A549 (cell line): ENCODE data around the gene HIF1AN. TPM values are rescaled to one million over a fixed set of nuclear protein-coding genes. Genes with fewer than 3 reads are reported as not detected.
"Not testable (repeated sequence)": the region's sequence is repeated elsewhere in the genome, so short reads cannot be mapped to it uniquely, and the experiment has no call there.

Experiments used
- ATAC-seq, 2 experiments: fragments of 200-7000 bp in 1 of 2; fragments of >200 bp in 1 of 2; cut with Nextera tagmentation in 1 of 2; cut with Tn5 transposase in 1 of 2; 3 replicates each; pipeline versions ENCODE4 v1.8.0 to v1.9.1; 2018 to 2020; ENCODE audit warnings: mild to moderate bottlenecking in 1 of 2, moderate library complexity in 1 of 2
- CTCF ChIA-PET: fragments of 300-600 bp; sonication (Branson Sonifier 250); formaldehyde crosslinking; extraction: SDS; loops from one replicate; lab custom pipeline; 2021; ENCODE audit warnings: antibody characterized with exemption, inconsistent platforms; lab: Yijun Ruan, JAX
- POLR2A ChIA-PET: fragments of 350-600 bp; formaldehyde crosslinking; extraction: SDS; loops from one replicate; lab custom pipeline; 2021; ENCODE audit warnings: antibody characterized with exemption, inconsistent platforms; lab: Yijun Ruan, JAX
- DNase-seq, 2 experiments: peaks; one replicate each; pipeline versions ENCODE4 v3.0.0 to v3.0.0-alpha.2; 2011 to 2016; ENCODE audit warnings: low read depth in 1 of 2, low spot score in 1 of 2
- FAIRE-seq: peaks from 2 replicates; lab custom pipeline; 2011; peaks lifted over from hg19 to GRCh38; lab: Jason Lieb, UNC
- H3K27ac ChIP-seq, 2 experiments: fragments of >200 bp; sonication (Bioruptor Twin); formaldehyde crosslinking; 3 replicates each; pipeline ENCODE4 v1.5.1; 2016 to 2017
- H3K4me1 ChIP-seq: fragments of >200 bp; sonication (Bioruptor Twin); formaldehyde crosslinking; 3 replicates; pipeline ENCODE4 v1.6.1; 2016
- H3K4me2 ChIP-seq: fragments of >200 bp; sonication (Bioruptor Twin); formaldehyde crosslinking; 3 replicates; pipeline ENCODE4 v1.6.1; 2016
- H3K4me3 ChIP-seq: fragments of >200 bp; sonication (Bioruptor Twin); formaldehyde crosslinking; 3 replicates; pipeline ENCODE4 v1.5.1; 2016
- H3K9me3 ChIP-seq: fragments of >200 bp; sonication (Bioruptor Twin); formaldehyde crosslinking; 3 replicates; pipeline ENCODE4 v1.6.1; 2016
- ATOH8 ChIP-seq: fragments of 250-450 bp; sonication (Bioruptor Pico); IDR thresholded peaks from 2 replicates; pipeline ENCODE4 v1.5.0; 2020; ENCODE audit warnings: low read depth, mild to moderate bottlenecking, moderate library complexity
- CBX2 ChIP-seq: fragments of 200-600 bp; sonication (generic); IDR thresholded peaks from 2 replicates; pipeline ENCODE4 v1.6.1; 2016; ENCODE audit warnings: low read depth, mild to moderate bottlenecking, borderline replicate concordance
- CEBPB ChIP-seq, 2 experiments: fragments of >200 bp in 1 of 2; sonication (Bioruptor Twin) in 1 of 2; formaldehyde crosslinking in 1 of 2; IDR thresholded peaks; 2 replicates each; pipeline ENCODE4 v1.6.1; 2012 to 2016
- ESRRA ChIP-seq: fragments of 150-350 bp; IDR thresholded peaks from 2 replicates; pipeline ENCODE4 v1.6.1; 2014; ENCODE audit warnings: mild to moderate bottlenecking, low read length, borderline replicate concordance
- FOSB ChIP-seq: fragments of 250-450 bp; sonication (Bioruptor Pico); IDR thresholded peaks from 2 replicates; pipeline ENCODE4 v1.5.0; 2020; ENCODE audit warnings: mild to moderate bottlenecking, moderate library complexity
- HOXA7 ChIP-seq: fragments of 250-450 bp; sonication (Bioruptor Pico); IDR thresholded peaks from 2 replicates; pipeline ENCODE4 v1.5.0; 2020; ENCODE audit warnings: mild to moderate bottlenecking, moderate library complexity
- NFE2L2 ChIP-seq: fragments of 150-350 bp; conservative IDR thresholded peaks from 2 replicates; pipeline ENCODE4 v1.6.1; 2014; ENCODE audit warnings: low read length
- NPAS2 ChIP-seq: fragments of 250-450 bp; sonication (Bioruptor Pico); IDR thresholded peaks from 2 replicates; pipeline ENCODE4 v1.8.0; 2022; ENCODE audit warnings: mild to moderate bottlenecking, moderate library complexity, borderline replicate concordance
- RAD21 ChIP-seq, 2 experiments: fragments of >200 bp in 1 of 2; sonication (Bioruptor Twin) in 1 of 2; formaldehyde crosslinking in 1 of 2; IDR thresholded peaks in 1 of 2; conservative IDR thresholded peaks in 1 of 2; 2 replicates in 1 of 2; 3 replicates in 1 of 2; pipeline ENCODE4 v1.6.1; 2012 to 2018; ENCODE audit warnings: inconsistent platforms in 1 of 2
- RCOR1 ChIP-seq: fragments of 150-350 bp; IDR thresholded peaks from 2 replicates; pipeline ENCODE4 v1.6.1; 2014; ENCODE audit warnings: antibody characterized with exemption, low read length, low read depth
- SREBF2 ChIP-seq: fragments of 450-650 bp; IDR thresholded peaks from 2 replicates; pipeline ENCODE4 v1.6.1; 2014; ENCODE audit warnings: mild to moderate bottlenecking, moderate library complexity
- ZC3H11A ChIP-seq: fragments of 450-650 bp; IDR thresholded peaks from 2 replicates; pipeline ENCODE4 v1.6.1; 2014; ENCODE audit warnings: antibody characterized with exemption, mild to moderate bottlenecking
- ZNF302 ChIP-seq: fragments of 250-450 bp; sonication (Bioruptor Pico); IDR thresholded peaks from 2 replicates; pipeline ENCODE4 v1.9.0; 2021; ENCODE audit warnings: inconsistent platforms, mild to moderate bottlenecking, moderate library complexity
- WGBS: methylation state at CpG from one replicate; pipeline ENCODE4 v1.1.6; 2017; ENCODE audit errors: missing lambda C conversion rate; 5-methylcytosine and 5-hydroxymethylcytosine counted together
- polyA plus RNA-seq, 4 experiments: library from polyadenylated mRNA; depleted of rRNA in 3 of 4; stranded (reverse); fragments of >200 nt; fragmentation: RNase III in 1 of 4; extraction: RNeasy Plus Mini Kit Qiagen cat#74134 plus additional on column Dnase treatment in 1 of 4; gene quantifications; 2 replicates in 3 of 4; 3 replicates in 1 of 4; pipeline ENCODE4 v1.2.3, GENCODE V29; 2011 to 2017
- TF ChIP-seq, protein P1 (sequence below): fragments of 250-450 bp; sonication (Bioruptor Pico); IDR thresholded peaks from 2 replicates; pipeline ENCODE4 v1.5.0; 2021; ENCODE audit warnings: mild to moderate bottlenecking, moderate library complexity, borderline replicate concordance
- TF ChIP-seq, protein P2 (sequence below): fragments of >200 bp; sonication (Bioruptor Twin); formaldehyde crosslinking; IDR thresholded peaks from 3 replicates; pipeline ENCODE4 v1.6.1; 2016
- TF ChIP-seq, protein P3 (sequence below): IDR thresholded peaks from 2 replicates; pipeline ENCODE4 v1.6.1; 2012
- TF ChIP-seq, protein P4 (sequence below): fragments of >200 bp; sonication (Bioruptor Twin); formaldehyde crosslinking; IDR thresholded peaks from 3 replicates; pipeline ENCODE4 v1.5.1; 2016
- TF ChIP-seq, protein P5 (sequence below): fragments of 200-600 bp; sonication (generic); IDR thresholded peaks from 2 replicates; pipeline ENCODE4 v1.6.1; 2016; ENCODE audit warnings: antibody characterized with exemption, mild to moderate bottlenecking, moderate library complexity

Gene HIF1AN
- polyA plus RNA-seq, 2 of the 4 experiments (the other 2 are of a cell fraction): 15.3 to 21.6 TPM

GRCh38 chr10:100571084-100571856 is 35.5 kb downstream of the HIF1AN start:
- H3K9me3 ChIP-seq: no peaks in the 10 kb centered on the region
- 68% methylated on average over 24 of the region's 24 CpGs for WGBS
- no peak for ATAC-seq
- TF ChIP-seq, protein P1, sequence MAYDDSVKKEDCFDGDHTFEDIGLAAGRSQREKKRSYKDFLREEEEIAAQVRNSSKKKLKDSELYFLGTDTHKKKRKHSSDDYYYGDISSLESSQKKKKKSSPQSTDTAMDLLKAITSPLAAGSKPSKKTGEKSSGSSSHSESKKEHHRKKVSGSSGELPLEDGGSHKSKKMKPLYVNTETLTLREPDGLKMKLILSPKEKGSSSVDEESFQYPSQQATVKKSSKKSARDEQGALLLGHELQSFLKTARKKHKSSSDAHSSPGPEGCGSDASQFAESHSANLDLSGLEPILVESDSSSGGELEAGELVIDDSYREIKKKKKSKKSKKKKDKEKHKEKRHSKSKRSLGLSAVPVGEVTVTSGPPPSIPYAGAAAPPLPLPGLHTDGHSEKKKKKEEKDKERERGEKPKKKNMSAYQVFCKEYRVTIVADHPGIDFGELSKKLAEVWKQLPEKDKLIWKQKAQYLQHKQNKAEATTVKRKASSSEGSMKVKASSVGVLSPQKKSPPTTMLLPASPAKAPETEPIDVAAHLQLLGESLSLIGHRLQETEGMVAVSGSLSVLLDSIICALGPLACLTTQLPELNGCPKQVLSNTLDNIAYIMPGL: no peak
- TF ChIP-seq CEBPB (IDR thresholded peaks at IDR 0.05) (no peak), SREBF2 (no peak), NFE2L2 (no peak), RCOR1 (no peak), ZNF302 (CRISPR knock-in tag) (no peak), FOSB (CRISPR knock-in tag) (no peak), ESRRA (no peak), RAD21 (conservative IDR thresholded peaks at IDR 0.05 in 1 of 2, IDR thresholded peaks at IDR 0.05 in 1 of 2) (no peak), HOXA7 (CRISPR knock-in tag) (no peak), ZC3H11A (no peak)
- TF ChIP-seq, protein P2, sequence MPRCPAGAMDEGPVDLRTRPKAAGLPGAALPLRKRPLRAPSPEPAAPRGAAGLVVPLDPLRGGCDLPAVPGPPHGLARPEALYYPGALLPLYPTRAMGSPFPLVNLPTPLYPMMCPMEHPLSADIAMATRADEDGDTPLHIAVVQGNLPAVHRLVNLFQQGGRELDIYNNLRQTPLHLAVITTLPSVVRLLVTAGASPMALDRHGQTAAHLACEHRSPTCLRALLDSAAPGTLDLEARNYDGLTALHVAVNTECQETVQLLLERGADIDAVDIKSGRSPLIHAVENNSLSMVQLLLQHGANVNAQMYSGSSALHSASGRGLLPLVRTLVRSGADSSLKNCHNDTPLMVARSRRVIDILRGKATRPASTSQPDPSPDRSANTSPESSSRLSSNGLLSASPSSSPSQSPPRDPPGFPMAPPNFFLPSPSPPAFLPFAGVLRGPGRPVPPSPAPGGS: no peak
- TF ChIP-seq, protein P3, sequence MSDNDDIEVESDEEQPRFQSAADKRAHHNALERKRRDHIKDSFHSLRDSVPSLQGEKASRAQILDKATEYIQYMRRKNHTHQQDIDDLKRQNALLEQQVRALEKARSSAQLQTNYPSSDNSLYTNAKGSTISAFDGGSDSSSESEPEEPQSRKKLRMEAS: no peak
- no peak overlapping the region for H3K27ac ChIP-seq
- no peaks in the 10 kb centered on the region for H3K4me1 ChIP-seq
- no peak for FAIRE-seq
- H3K4me3 ChIP-seq: no peak overlapping the region
- CTCF ChIA-PET: interaction anchor here (2.3 to 13.5 kb wide), 3 partner anchors 9 to 307 kb away, joined by 8 to 289 read pairs (median 10); no protein-coding TSS in a partner anchor
- POLR2A ChIA-PET: no interaction called here
- no peak for DNase-seq
- no peak overlapping the region for H3K4me2 ChIP-seq

DNA sequence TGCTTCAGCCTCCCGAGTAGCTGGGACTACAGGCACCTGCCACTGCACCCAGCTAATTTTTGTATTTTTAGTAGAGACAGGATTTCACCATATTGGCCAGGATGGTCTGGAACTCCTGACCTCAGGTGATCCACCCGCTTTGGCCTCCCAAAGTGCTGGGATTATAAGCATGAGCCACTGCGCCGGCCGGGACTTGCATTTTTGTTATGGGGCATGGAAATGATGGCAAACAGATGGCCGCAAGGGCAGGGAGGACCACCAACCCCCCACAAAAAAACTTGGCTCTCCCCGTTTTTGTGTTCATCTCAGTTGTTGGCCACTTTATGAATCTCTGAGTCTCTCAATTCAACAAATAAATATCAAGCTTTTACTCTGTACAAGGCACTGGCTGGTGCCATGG is 39.4 kb downstream of the HIF1AN start:
- WGBS: 51% methylated on average over 7 of the region's 7 CpGs
- FAIRE-seq, H3K4me2 ChIP-seq, POLR2A ChIA-PET, DNase-seq, H3K27ac ChIP-seq, H3K4me3 ChIP-seq, ATAC-seq, H3K4me1 ChIP-seq, H3K9me3 ChIP-seq: not testable (repeated sequence)
- CTCF ChIA-PET: interaction anchor here (3.0 to 5.6 kb wide), 2 partner anchors 12 to 169 kb away, joined by 8 to 26 read pairs; no protein-coding TSS in a partner anchor

GRCh38 chr10:100575585-100576281 is 40.0 kb downstream of the HIF1AN start:
- no peak for ATAC-seq
- Histone ChIP-seq H3K4me3 (no peak overlapping the region), H3K27ac (no peak overlapping the region), H3K4me2 (no peak overlapping the region), H3K4me1 (no peaks in the 10 kb centered on the region), H3K9me3 (no peaks in the 10 kb centered on the region)
- 58% methylated on average over 8 of the region's 8 CpGs for WGBS
- ChIA-PET POLR2A (no interaction called here), CTCF (interaction anchor here (1.4 to 5.6 kb wide), 3 partner anchors 13 to 168 kb away, joined by 3 to 26 read pairs (median 8); no protein-coding TSS in a partner anchor)
- FAIRE-seq: no peak
- DNase-seq: no peak
- TF ChIP-seq ZNF302 (CRISPR knock-in tag): no peak
- TF ChIP-seq, protein P4, sequence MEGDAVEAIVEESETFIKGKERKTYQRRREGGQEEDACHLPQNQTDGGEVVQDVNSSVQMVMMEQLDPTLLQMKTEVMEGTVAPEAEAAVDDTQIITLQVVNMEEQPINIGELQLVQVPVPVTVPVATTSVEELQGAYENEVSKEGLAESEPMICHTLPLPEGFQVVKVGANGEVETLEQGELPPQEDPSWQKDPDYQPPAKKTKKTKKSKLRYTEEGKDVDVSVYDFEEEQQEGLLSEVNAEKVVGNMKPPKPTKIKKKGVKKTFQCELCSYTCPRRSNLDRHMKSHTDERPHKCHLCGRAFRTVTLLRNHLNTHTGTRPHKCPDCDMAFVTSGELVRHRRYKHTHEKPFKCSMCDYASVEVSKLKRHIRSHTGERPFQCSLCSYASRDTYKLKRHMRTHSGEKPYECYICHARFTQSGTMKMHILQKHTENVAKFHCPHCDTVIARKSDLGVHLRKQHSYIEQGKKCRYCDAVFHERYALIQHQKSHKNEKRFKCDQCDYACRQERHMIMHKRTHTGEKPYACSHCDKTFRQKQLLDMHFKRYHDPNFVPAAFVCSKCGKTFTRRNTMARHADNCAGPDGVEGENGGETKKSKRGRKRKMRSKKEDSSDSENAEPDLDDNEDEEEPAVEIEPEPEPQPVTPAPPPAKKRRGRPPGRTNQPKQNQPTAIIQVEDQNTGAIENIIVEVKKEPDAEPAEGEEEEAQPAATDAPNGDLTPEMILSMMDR: no peak
- TF ChIP-seq NPAS2 (CRISPR knock-in tag): no peak
- TF ChIP-seq, protein P2: no peak
- no peak for TF ChIP-seq FOSB (CRISPR knock-in tag)
- TF ChIP-seq ATOH8 (CRISPR knock-in tag): no peak
- TF ChIP-seq CBX2: no peak
- no peak for TF ChIP-seq CEBPB (IDR thresholded peaks at IDR 0.05)
- TF ChIP-seq, protein P5, sequence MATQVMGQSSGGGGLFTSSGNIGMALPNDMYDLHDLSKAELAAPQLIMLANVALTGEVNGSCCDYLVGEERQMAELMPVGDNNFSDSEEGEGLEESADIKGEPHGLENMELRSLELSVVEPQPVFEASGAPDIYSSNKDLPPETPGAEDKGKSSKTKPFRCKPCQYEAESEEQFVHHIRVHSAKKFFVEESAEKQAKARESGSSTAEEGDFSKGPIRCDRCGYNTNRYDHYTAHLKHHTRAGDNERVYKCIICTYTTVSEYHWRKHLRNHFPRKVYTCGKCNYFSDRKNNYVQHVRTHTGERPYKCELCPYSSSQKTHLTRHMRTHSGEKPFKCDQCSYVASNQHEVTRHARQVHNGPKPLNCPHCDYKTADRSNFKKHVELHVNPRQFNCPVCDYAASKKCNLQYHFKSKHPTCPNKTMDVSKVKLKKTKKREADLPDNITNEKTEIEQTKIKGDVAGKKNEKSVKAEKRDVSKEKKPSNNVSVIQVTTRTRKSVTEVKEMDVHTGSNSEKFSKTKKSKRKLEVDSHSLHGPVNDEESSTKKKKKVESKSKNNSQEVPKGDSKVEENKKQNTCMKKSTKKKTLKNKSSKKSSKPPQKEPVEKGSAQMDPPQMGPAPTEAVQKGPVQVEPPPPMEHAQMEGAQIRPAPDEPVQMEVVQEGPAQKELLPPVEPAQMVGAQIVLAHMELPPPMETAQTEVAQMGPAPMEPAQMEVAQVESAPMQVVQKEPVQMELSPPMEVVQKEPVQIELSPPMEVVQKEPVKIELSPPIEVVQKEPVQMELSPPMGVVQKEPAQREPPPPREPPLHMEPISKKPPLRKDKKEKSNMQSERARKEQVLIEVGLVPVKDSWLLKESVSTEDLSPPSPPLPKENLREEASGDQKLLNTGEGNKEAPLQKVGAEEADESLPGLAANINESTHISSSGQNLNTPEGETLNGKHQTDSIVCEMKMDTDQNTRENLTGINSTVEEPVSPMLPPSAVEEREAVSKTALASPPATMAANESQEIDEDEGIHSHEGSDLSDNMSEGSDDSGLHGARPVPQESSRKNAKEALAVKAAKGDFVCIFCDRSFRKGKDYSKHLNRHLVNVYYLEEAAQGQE: no peak
